ENCODE measurements around the gene IRF7.

IRF7 gene

GRCh38 chr11:619628-620050 is 3.9 kb upstream of the IRF7 start:
- no peak for DNase-seq
- Mint-ChIP-seq H3K36me3 (ENCODE audit: low read depth) (no peaks in the 10 kb centered on the region), H3K9me3 (no peaks in the 10 kb centered on the region), H3K27me3 (no peaks in the 10 kb centered on the region), H3K4me1 (peaks cover 12% of the 10 kb centered on the region), H3K27ac (no peak overlapping the region), H3K4me3 (no peak overlapping the region)
- ATAC-seq: no peak

GRCh38 chr11:618856-619627 is 3.3 kb upstream of the IRF7 start:
- H3K27ac Mint-ChIP-seq: no peak overlapping the region
- ATAC-seq (no peak), DNase-seq (no peak)
- H3K27me3 Mint-ChIP-seq: no peaks in the 10 kb centered on the region
- peaks cover 5% of the 10 kb centered on the region for H3K36me3 Mint-ChIP-seq (ENCODE audit: low read depth)
- H3K4me1 Mint-ChIP-seq: peaks cover 18% of the 10 kb centered on the region
- H3K9me3 Mint-ChIP-seq: no peaks in the 10 kb centered on the region
- no peak overlapping the region for H3K4me3 Mint-ChIP-seq

GRCh38 chr11:617912-618682 is 2.3 kb upstream of the IRF7 start:
- peaks cover 19% of the 10 kb centered on the region for H3K4me1 Mint-ChIP-seq
- H3K27me3 Mint-ChIP-seq: no peaks in the 10 kb centered on the region
- no peak overlapping the region for H3K4me3 Mint-ChIP-seq
- ATAC-seq: no peak
- no peak overlapping the region for H3K27ac Mint-ChIP-seq
- peaks cover 5% of the 10 kb centered on the region for H3K36me3 Mint-ChIP-seq (ENCODE audit: low read depth)
- no peaks in the 10 kb centered on the region for H3K9me3 Mint-ChIP-seq
- no peak for DNase-seq

- H3K4me1 Mint-ChIP-seq: peaks cover 19% of the 10 kb centered on the region
- peaks cover 7% of the 10 kb centered on the region for H3K36me3 Mint-ChIP-seq (ENCODE audit: low read depth)
- no peaks in the 10 kb centered on the region for H3K27me3 Mint-ChIP-seq
- H3K4me3 Mint-ChIP-seq: no peak overlapping the region
- ATAC-seq (no peak), DNase-seq (no peak)
- no peak overlapping the region for H3K27ac Mint-ChIP-seq
- no peaks in the 10 kb centered on the region for H3K9me3 Mint-ChIP-seq
Measured at GRCh38 chr11:617199-617911, 1.6 kb upstream of the IRF7 start.

GRCh38 chr11:616320-617198 is 809 bp upstream of the IRF7 start:
- Mint-ChIP-seq H3K4me1 (peaks cover 19% of the 10 kb centered on the region), H3K9me3 (no peaks in the 10 kb centered on the region), H3K4me3 (peak overlapping the region; percentile 84), H3K36me3 (ENCODE audit: low read depth) (peaks cover 12% of the 10 kb centered on the region), H3K27me3 (no peaks in the 10 kb centered on the region), H3K27ac (peak overlapping the region; percentile 46)
- no peak for DNase-seq
- no peak for ATAC-seq

- Mint-ChIP-seq H3K4me1 (peaks cover 19% of the 10 kb centered on the region), H3K27ac (peak overlapping the region; percentile 86), H3K27me3 (no peaks in the 10 kb centered on the region), H3K36me3 (ENCODE audit: low read depth) (peaks cover 14% of the 10 kb centered on the region), H3K4me3 (peak overlapping the region; percentile 84), H3K9me3 (no peaks in the 10 kb centered on the region)
- DNase-seq: no peak
- no peak for ATAC-seq
Measured at GRCh38 chr11:614623-615503, 887 bp downstream of the IRF7 start.

GRCh38 chr11:614021-614622 is 1.6 kb downstream of the IRF7 start:
- Mint-ChIP-seq H3K4me3 (peak overlapping the region; percentile 67), H3K36me3 (ENCODE audit: low read depth) (peaks cover 14% of the 10 kb centered on the region), H3K27ac (peak overlapping the region; percentile 68), H3K27me3 (no peaks in the 10 kb centered on the region), H3K9me3 (no peaks in the 10 kb centered on the region), H3K4me1 (peaks cover 19% of the 10 kb centered on the region)
- ATAC-seq: no peak
- DNase-seq: no peak

DNA sequence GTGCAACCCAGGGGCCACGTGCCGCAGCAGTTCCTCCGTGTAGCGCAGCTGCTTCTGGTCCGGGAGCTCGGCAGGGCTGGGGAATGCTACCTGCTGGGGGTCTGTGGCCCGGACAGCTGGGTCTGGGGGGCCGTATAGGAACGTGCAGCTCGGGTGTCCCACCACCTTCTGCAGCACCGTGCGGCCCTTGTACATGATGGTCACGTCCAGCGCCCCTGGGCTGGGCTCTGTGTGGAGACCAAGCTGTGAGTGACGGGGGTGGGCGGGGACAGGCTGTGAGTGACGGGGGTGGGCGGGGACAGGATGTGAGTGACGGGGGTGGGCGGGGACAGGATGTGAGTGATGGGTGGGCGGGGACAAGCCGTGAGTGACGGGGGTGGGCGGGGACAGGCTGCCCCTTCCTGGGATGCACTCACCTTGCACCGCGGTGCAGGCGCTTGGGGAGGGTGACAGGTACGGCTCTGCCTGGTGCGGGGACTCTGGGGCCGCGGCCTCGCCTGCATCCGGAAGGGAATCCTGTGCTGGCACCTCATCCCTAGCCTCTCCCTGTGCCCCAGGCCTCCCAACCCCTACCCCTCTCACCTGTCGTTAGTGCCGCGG is 2.3 kb downstream of the IRF7 start:
- Mint-ChIP-seq H3K4me1 (peaks cover 19% of the 10 kb centered on the region), H3K9me3 (no peaks in the 10 kb centered on the region), H3K27ac (no peak overlapping the region), H3K4me3 (no peak overlapping the region), H3K36me3 (ENCODE audit: low read depth) (peaks cover 14% of the 10 kb centered on the region), H3K27me3 (no peaks in the 10 kb centered on the region)
- DNase-seq (peak; percentile 80), ATAC-seq (peak; percentile 8)

GRCh38 chr11:612961-613300 is 2.8 kb downstream of the IRF7 start:
- Mint-ChIP-seq H3K4me1 (peaks cover 19% of the 10 kb centered on the region), H3K27ac (no peak overlapping the region), H3K9me3 (no peaks in the 10 kb centered on the region), H3K27me3 (no peaks in the 10 kb centered on the region), H3K4me3 (no peak overlapping the region), H3K36me3 (ENCODE audit: low read depth) (peaks cover 17% of the 10 kb centered on the region)
- DNase-seq: no peak
- no peak for ATAC-seq

DNA sequence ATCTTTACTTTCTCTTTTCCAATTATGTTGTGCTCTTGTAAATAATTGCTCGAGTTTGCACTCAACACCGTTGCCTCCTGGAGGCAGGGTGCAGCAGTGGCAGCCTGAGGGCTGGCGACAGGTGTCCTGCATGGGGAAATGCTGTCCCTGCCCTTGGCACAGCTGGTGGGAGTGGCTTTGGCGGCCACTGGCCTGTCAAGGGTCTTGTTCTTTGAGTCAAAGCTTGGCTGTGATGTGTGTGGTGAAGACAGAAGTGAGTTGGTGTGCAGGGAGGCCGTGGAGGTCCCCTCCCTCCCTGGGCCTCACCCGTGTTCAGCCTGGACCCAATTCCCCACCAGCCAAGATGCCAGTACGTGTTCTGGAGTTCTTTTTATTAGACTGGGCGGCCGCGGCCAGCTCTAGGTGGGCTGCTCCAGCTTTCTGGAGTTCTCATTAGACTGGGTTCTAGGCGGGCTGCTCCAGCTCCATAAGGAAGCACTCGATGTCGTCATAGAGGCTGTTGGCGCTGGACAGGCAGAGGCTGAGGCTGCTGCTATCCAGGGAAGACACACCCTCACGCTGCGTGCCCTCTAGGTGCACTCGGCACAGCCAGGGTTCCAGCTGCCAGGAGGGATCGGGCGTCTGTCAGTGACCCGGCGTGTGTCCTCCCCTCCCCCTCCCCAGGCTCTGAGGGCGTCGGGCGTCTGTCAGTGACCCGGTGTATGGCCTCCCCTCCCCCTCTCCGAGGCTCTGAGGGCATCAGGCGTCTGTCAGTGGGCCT is 3.4 kb downstream of the IRF7 start:
- Mint-ChIP-seq H3K9me3 (no peaks in the 10 kb centered on the region), H3K4me1 (peaks cover 19% of the 10 kb centered on the region), H3K27me3 (no peaks in the 10 kb centered on the region), H3K36me3 (ENCODE audit: low read depth) (peaks cover 17% of the 10 kb centered on the region), H3K27ac (no peak overlapping the region), H3K4me3 (no peak overlapping the region)
- ATAC-seq (no peak), DNase-seq (no peak)

DNA sequence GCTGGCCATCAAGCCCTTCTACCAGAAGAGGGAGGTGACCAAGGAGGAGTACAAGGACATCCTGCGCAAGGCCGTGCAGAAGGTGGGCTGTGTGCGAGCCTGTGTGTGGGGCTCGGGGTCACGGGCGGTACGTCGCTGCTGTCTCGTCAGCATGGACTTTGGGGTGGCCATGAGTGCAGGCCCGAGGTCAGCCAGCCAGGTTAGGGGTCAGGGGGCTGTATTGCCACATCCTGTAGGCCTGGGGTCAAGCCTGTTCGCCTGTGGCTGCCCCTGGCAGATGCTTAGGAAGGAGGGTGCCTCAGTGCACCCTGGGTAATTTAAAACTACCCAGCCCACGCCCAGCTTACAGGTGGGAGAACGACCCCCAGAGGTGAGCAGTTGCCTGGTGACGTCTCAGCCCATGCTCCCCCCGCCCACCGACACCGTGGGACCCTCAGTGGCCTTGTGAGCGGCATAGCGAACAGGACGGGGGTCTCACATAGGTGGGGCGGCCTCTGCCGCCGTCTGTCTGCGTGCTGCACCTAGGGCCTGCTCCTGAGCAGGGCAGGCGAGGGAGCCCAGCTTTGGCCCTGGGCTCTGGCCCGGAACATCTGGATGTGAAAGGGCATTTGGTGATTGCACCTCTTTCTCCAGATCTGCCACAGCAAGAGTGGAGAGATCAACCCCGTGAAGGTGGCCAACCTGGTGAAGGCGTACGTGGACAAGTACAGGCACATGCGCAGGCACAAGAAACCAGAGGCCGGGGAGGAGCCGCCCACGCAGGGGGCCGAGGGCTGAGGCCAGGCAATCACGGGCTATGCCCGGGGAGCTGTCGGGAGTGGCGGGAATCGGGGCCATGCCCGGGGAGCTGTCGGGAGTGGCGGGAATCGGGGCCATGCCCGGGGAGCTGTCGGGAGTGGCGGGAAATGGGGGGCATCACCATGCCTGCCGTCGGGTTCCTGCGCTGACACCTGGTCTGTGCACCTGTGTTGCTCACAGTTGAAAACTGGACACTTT is 4.5 kb downstream of the IRF7 start:
- ATAC-seq (no peak), DNase-seq (no peak)
- Mint-ChIP-seq H3K36me3 (ENCODE audit: low read depth) (peaks cover 22% of the 10 kb centered on the region), H3K4me3 (no peak overlapping the region), H3K4me1 (peaks cover 20% of the 10 kb centered on the region), H3K9me3 (no peaks in the 10 kb centered on the region), H3K27me3 (no peaks in the 10 kb centered on the region), H3K27ac (no peak overlapping the region)
